Measurements from ENCODE around the gene TNFSF11. TPM values are rescaled to one million over a fixed set of nuclear protein-coding genes. Genes with fewer than 3 reads are reported as not detected.
A peak's percentile ranks its signal among the peaks of the same experiment; 100 is the strongest.

The TNFSF11 gene
- total and polyA plus RNA-seq, 2 experiments from 2014 or later = 9.9 TPM

- Histone ChIP-seq H3K4me2 (no peak overlapping the region), H3K36me3 (ENCODE audit: insufficient read depth) (peaks cover 17% of the 10 kb centered on the region), H3K4me3 (no peak overlapping the region), H4K20me1 (replicated peaks; ENCODE audit: insufficient read depth) (0 out of 2 replicates have a peak, but pooled peaks cover 2% of the 10 kb centered on the region), H3K27ac (ENCODE audit: low read depth) (no peak overlapping the region), H3F3A (replicated peaks; ENCODE audit: low read depth) (peaks cover 8% of the 10 kb centered on the region; the same call in 1 of the 2 replicates), H3K27me3 (ENCODE audit: insufficient read depth) (no peaks in the 10 kb centered on the region), H2AFZ (no peak overlapping the region), H3K9me2 (ENCODE audit: insufficient read depth) (peaks cover under 1% of the 10 kb centered on the region; the same call in 1 of the 2 replicates), H3K79me2 (replicated peaks; ENCODE audit: insufficient read depth) (peaks cover 36% of the 10 kb centered on the region), H3K4me1 (ENCODE audit: insufficient read depth) (peaks cover 43% of the 10 kb centered on the region)
- Mint-ChIP-seq H3K9me3 (no peaks in the 10 kb centered on the region), H3K4me3 (no peak overlapping the region), H3K27ac (0 out of 2 replicates have a peak overlapping the region, but pooled peaks have one; percentile 28), H3K27me3 (ENCODE audit: insufficient read depth, low read depth, poor library complexity) (peaks cover 3% of the 10 kb centered on the region), H3K36me3 (ENCODE audit: low read depth) (peaks cover 36% of the 10 kb centered on the region), H3K4me1 (peaks cover 54% of the 10 kb centered on the region)
- DNase-seq (ENCODE audit: low spot score) = no peak
- TF ChIP-seq EZH2phosphoT487 (IDR thresholded peaks at IDR 0.05; ENCODE audit: unreplicated experiment) = no peak
- peak in 1 of 2 experiments; percentile 17; a peak in 1 of 4 replicates for TF ChIP-seq CTCF (conservative IDR thresholded peaks at IDR 0.05; ENCODE audit: low read depth in 2 of 2)
- TF ChIP-seq ZNF331 (CRISPR knock-in tag; IDR thresholded peaks at IDR 0.05; ENCODE audit: low read depth) = no peak
- no peak for ATAC-seq
Measured at GRCh38 chr13:42597505-42597904, 23.6 kb downstream of the TNFSF11 start.

GRCh38 chr13:42600943-42601342, 27.0 kb downstream of the TNFSF11 start:
- no peak for ATAC-seq
- H3K27me3 ChIP-seq (ENCODE audit: insufficient read depth) = no peaks in the 10 kb centered on the region
- no peak overlapping the region for H3K4me2 ChIP-seq
- H3K4me3 ChIP-seq = no peak overlapping the region
- Mint-ChIP-seq H3K27ac (peak overlapping the region; percentile 21; the same call in 1 of the 2 replicates), H3K4me3 (no peak overlapping the region), H3K27me3 (ENCODE audit: insufficient read depth, low read depth, poor library complexity) (no peaks in the 10 kb centered on the region), H3K4me1 (peaks cover 28% of the 10 kb centered on the region), H3K9me3 (no peaks in the 10 kb centered on the region), H3K36me3 (ENCODE audit: low read depth) (peaks cover 56% of the 10 kb centered on the region)
- 0 out of 2 replicates have a peak, but pooled peaks cover 2% of the 10 kb centered on the region for H4K20me1 ChIP-seq (replicated peaks; ENCODE audit: insufficient read depth)
- no peak for DNase-seq (ENCODE audit: low spot score)
- H3K36me3 ChIP-seq (ENCODE audit: insufficient read depth) = peaks cover 21% of the 10 kb centered on the region
- H3K27ac ChIP-seq (ENCODE audit: low read depth) = no peak overlapping the region
- peaks cover 15% of the 10 kb centered on the region for H3K4me1 ChIP-seq (ENCODE audit: insufficient read depth)
- H3K79me2 ChIP-seq (replicated peaks; ENCODE audit: insufficient read depth) = peaks cover 32% of the 10 kb centered on the region
- no peak overlapping the region for H2AFZ ChIP-seq
- H3K9me2 ChIP-seq (ENCODE audit: insufficient read depth) = peaks cover 9% of the 10 kb centered on the region; the same call in 1 of the 2 replicates
- H3F3A ChIP-seq (replicated peaks; ENCODE audit: low read depth) = no peaks in the 10 kb centered on the region
- TF ChIP-seq CTCF (conservative IDR thresholded peaks at IDR 0.05; ENCODE audit: low read depth in 2 of 2) = no peak
- TF ChIP-seq EZH2 (IDR thresholded peaks at IDR 0.05; ENCODE audit: low read depth, unreplicated experiment) = no peak
- no peak for TF ChIP-seq ZNF114 (CRISPR knock-in tag; IDR thresholded peaks at IDR 0.05)
